HG03139 (cell line): ENCODE measurements around the gene C1QTNF3.
A peak's percentile ranks its signal among the peaks of the same experiment; 100 is the strongest.
"Not testable (repeated sequence)": the region's sequence is repeated elsewhere in the genome, so short reads cannot be mapped to it uniquely, and the experiment has no call there.

Source experiments
- ATAC-seq: cut with Tn5 transposase; IDR thresholded peaks from one replicate; pipeline ENCODE4 v1.9.1; 2021; ENCODE audit not compliant: unreplicated experiment

The C1QTNF3 gene

DNA sequence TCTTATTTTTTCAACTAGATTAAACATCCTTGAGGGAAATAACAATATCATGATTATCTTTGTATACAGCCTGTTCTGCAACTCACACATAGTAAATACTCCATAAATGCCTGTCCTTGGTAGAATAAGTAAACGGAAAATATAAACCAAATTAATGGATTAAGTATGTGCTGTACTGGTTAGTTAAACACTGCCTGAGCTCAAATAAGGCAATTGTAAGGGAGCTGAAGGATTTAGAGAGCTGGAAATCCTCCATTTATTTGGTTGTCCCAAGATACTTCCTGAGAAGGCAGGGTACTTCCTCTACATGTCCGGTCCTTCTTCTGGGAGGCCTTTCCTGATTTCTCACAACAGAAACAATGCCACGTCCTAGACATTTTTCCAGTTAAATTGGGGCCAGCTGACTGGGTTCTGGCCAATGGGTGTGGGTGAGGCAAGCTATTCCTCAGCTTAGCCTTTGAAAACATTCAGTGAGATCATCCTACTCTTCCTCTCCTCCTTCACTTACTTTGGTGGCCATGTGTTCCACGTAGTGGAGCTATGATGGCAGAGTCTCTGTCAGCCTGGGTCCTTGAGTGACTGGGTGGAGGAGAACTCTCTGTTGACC lies 8.5 kb upstream of the C1QTNF3 start:
- no peak for ATAC-seq

- ATAC-seq = no peak
Observed at GRCh38 chr5:34047774-34048572, 5.0 kb upstream of the C1QTNF3 start.

DNA sequence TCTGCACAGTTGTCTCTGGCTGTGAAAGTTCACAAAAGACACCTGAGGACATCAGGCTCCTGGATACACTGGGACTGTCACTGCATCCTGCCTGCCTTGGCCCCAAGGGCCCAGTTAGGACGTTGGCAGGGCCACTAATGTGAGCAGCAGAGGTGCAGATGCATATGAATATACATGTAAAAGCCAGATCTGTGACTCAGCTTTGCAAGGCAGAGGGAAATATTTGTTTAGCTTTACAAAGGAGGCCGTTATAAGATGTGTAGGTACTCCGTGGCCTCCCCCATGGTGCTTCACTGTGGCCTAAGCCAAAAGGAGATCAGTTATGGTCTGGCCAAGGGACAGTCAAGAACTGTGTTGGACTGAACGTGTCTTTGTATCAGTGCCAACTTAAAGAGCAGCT lies 4.1 kb upstream of the C1QTNF3 start:
- no peak for ATAC-seq

GRCh38 chr5:34045996-34046395 lies 3.0 kb upstream of the C1QTNF3 start:
- no peak for ATAC-seq

DNA sequence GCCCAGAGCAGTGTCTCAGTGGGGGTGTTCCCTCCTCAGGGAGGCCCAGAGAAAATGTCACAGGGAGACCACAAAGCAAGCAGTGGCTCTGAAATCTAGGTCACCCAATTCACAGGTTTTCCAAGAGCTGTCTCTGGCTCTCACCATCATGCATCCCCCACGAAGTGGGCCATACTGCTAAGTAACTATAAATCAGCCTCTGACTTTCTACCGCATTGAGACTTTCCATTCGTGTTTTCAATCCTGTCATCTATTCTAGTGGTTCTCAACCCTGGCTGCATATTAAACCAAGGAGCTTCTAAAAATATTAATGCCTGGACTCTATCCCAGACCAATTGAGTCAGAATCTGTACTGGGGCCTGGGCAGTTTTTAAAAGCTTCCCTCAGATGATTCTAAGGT lies 2.0 kb upstream of the C1QTNF3 start:
- no peak for ATAC-seq

DNA sequence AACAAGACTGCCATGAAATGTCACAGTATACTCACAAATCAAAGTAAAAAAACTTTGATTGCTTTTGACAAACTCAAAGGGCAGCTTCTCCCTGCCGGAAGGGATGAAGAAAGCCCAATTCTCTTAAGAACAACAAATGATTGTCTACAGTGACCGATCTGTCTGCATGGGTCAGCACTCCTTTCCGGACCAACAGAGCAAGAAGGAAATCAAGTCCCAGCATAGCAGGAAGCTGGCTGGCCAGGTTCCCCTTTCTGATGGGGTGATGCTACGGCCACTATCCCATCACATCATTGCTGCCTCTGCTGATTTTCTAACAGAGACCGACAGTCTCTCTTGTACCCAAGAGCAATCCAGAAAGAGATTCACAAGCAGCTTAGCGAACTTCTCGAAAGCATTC lies 692 bp downstream of the C1QTNF3 start:
- ATAC-seq = no peak

GRCh38 chr5:34041247-34041972 lies 1.6 kb downstream of the C1QTNF3 start:
- ATAC-seq = peak; percentile 40

GRCh38 chr5:34040472-34040871 lies 2.5 kb downstream of the C1QTNF3 start:
- ATAC-seq = no peak

DNA sequence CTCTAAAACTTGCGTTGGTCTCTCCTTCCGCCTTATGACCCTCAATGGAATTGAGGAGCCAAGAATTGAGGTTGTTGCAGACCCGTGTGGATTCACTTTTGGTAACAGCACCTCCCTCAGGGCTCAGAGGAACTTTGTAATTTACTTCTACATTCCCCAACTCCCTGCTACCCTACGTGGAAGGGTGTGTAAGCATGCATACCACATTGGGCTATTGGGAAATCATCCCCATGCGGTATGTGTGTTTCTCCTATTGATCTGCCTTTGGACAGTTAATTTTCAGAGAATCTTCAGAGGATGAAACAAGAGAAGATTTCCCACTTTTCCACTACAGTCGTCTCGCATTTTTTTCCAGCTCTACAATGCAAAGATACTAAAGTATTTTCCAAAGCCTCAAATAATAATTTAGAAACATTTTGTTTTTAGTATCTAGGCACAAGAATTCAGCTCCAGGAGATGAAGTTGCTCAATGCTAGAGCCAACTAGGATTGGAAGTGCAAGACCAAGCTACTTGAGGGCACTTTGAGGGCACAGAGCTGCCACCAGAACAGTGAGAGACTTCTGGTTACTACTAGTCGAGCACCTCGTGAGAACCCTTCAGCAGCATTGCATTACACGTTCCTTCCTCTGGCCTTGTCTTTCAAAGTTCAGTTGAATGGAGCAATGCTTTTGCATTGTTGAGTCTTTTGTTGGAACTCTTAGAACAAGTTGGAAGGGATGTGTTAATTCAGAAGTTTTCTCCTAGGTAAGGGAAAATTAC lies 3.4 kb downstream of the C1QTNF3 start:
- ATAC-seq = no peak

DNA sequence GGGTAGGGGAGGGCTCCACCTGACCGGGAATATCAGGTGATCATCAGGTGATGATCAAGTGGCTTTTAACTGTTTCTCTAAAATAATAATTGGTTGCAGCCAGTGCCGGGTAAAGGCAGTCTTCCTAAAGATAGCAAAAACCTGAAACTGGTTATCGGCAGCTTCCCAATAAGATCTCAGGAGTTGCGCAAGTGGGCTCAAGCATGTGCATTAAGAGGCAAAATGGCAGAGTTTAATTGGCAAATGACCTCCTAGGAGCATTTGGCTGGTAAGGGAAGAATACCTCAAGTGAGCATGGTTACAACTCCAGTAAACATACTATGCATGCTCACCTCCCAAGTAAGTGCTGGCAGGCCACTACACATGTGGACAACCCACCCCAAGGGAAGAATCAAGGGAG lies 4.2 kb downstream of the C1QTNF3 start:
- ATAC-seq = no peak

DNA sequence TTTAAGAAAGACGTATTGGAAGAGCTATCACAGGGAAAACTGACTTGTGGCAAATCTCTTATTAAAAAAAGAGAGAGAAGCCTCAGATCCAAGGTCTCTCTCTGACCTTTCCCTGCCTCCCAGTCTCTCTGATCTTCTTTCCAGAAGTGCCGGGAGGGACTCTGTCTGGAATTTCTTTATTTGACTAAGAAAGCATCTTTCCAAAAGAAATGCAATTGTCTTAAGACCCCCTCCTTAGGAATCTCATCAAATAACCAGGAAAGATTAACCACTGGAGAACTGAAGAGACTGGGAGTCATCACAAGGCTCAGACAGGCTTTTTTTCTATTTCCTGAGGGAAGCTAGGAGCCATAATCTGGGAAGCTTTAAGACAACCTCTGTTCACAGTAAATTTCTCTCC lies 4.6 kb downstream of the C1QTNF3 start:
- no peak for ATAC-seq

- ATAC-seq = no peak
Observed at GRCh38 chr5:34037726-34038125, 5.3 kb downstream of the C1QTNF3 start.

- ATAC-seq = no peak
Observed at GRCh38 chr5:34035756-34036155, 7.3 kb downstream of the C1QTNF3 start.

- ATAC-seq = peak; percentile 73
Observed at GRCh38 chr5:34034534-34035327, 8.3 kb downstream of the C1QTNF3 start.

DNA sequence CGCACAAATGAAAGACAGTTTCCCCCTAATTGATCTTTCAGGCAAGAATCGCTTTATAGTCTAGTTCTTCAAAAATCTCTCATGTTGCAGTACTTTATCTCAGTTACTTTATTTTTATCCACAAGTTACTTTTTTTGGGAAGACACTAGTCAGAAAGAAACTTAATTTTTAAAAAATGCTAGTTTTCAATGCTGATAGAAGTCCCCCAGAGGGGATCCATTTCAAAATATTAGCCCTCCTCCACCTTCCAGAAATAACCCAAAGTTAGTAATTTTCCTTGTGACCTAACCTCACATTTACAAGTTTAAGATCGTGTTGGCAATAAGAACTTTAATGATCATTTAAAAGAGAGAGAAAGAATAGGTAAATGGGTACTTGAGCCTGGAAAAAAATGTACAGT lies 11.0 kb downstream of the C1QTNF3 start:
- ATAC-seq = no peak

DNA sequence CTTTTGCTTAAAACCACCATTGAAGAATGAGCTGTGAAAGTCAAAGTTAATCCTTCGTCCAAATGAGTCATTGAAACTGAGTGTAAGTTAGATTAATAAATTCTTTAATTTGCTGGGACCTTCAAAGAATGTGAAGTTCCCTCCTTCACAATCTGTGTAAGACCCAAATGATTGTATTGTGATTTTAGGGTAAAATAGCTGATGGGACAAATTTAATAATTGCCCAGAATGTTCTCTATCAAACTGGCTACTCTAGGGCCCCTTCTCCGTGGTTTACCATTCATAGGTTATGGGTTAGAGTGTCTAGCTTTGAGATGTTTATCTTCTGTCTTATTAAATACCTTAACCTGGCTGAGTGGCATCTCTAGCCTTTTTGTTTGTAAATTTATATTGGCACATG lies 11.9 kb downstream of the C1QTNF3 start:
- ATAC-seq = no peak

DNA sequence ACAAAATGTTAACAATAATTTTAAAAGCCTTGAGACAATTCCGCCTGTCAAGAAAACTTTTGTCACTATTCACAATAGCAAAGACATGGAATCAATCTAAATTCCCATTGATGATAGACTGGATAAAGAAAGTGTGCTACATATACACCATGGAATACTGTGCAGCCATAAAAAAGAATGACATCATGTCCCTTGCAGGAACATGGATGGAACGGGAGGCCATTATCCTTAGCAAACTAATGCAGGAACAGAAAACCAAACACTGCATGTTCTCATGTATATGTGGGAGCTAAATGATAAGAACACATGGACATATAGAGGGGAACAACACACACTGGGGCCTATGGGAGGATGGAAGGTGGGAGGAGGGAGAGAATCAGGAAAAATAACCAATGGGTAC lies 12.4 kb downstream of the C1QTNF3 start:
- ATAC-seq = not testable (repeated sequence)

DNA sequence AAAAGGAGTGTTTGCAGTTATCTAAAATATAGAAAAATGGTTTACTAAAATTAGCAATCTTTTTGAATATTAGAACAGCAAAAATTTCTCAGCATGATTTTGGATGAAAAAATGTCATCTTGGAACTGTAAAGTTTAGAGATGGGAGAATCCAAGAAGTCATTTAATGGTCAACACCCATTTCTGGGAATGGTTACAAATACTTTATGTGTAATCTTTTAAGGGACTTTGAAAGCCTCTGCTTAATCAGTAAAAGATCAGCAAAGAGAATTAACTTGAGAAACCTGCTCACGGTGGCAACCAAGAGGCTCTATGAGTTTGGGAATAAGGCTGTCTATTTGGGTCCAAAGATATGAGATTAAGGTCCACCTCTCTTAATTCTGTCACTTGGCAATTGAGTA lies 13.0 kb downstream of the C1QTNF3 start:
- no peak for ATAC-seq

DNA sequence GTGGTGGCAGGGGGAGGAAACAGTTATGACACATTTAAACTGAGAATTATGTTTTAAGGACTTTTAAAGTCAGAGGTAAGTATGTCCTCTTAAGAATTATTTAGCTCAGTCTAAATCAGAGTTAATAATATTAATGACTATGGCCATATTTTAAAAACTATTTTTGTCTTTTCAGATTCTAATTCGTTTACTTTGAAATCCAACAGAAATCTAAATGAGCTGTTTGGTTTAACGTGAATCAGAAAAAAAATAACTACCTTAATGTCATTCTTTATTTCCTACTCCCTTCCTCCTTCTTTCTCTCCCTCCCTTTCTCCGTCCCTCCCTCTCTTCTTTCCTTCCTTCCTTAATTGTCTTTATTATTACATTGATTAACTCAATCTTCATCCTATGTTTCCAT lies 14.7 kb downstream of the C1QTNF3 start:
- no peak for ATAC-seq

- no peak for ATAC-seq
Observed at GRCh38 chr5:34026089-34026761, 16.8 kb downstream of the C1QTNF3 start.
